GM19395 (cell line): Measurements from ENCODE around the gene DBX2.
"Not testable (repeated sequence)": the region's sequence is repeated elsewhere in the genome, so short reads cannot be mapped to it uniquely, and the experiment has no call there.

Experiments used
- ATAC-seq: cut with Tn5 transposase; IDR thresholded peaks from one replicate; pipeline ENCODE4 v1.9.1; 2021; ENCODE audit warnings: mild to moderate bottlenecking, moderate library complexity; ENCODE audit not compliant: unreplicated experiment

DBX2 gene

DNA sequence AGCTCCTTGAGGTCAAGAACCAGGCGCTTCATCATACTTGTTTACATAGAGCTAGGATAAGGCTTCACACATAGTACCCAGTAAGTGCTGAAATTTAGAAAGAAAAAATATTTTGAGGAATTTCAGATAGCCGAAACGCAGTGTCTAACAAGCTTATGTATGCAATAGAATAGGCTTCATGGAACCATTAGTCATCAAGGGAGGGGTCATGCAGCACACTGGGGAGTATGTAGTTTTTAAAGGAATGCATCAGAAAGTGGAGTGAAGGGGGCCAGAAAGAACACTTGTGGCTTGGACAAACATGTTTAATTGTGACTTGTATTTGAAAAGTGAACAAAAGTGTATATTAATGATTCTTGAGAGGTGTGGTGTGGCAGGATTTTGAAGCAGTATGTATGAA, 38.1 kb downstream of the DBX2 start:
- no peak for ATAC-seq

DNA sequence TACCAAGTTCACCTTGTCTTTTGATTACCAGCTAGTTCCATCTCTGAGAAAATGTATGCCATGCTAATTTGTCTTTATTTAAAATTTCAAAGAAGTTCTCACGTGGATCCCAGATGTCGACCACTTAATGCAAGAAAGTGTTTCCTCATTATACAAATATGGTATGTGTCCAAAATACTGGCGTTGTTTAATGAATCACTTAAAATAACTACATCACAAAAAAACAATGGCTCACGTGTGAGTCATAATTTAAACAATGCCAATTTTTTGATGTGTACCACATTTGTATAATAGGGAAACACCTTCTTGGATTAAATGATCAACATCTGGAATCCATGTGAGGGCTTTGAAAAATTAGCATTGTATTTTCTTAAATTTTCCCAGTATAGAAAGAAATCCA, 40.8 kb downstream of the DBX2 start:
- no peak for ATAC-seq

DNA sequence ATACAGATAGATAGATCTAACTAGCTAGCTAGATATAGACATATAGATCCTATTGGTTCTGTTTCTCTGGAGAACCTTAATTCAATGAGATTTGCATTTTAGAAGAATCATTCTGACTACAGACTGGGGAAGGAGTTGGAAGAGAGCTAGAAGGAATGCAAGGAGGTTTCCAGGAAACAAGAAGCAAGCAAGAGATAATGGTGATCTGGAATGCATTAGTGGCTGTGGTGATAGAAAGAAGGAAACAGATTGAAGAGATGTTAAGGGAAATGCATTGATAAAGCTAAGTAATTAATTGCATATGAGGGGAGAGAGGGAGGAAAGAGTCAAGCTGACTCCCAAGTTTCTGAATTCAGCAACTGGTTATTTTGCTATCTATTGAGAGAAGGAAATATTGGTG, 42.7 kb downstream of the DBX2 start:
- ATAC-seq, result no peak

DNA sequence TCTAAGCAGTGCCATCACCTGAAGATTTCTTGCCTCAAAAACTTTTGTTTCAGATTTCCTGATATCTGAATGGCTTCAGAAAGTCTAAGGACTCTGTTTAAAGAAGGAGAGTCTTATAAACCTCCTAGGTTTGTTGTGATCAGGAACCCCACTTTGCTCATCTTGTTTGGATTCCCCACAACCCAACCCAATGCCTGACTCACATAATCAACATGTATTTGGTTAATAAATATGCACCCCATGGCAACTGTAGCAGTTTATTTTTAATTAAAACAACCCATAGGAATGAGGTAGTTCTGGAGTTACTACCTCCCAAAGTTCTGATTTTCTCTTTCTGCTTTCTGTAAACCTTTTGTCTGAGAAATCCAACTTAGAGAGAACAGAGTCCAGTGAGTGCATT, 51.5 kb downstream of the DBX2 start:
- ATAC-seq, result no peak

DNA sequence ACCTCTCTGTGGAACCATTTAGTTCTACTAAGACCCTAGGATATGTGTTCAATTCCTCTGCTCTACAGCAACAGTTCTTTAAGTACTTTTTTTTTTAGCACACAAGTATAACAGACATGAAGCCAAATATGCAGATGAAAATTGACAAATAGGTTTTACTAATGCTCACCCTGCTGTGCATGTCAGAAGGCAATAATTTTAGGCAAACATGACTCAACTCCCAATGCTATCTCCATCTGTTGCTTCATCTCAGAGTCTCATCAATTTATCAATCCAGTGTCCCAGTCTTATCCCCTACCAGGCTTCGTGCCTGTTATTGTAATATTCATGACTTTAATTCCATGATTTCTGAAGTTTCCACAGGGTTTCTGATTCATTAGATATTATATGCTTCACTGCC, 57.7 kb downstream of the DBX2 start:
- ATAC-seq, result no peak

DNA sequence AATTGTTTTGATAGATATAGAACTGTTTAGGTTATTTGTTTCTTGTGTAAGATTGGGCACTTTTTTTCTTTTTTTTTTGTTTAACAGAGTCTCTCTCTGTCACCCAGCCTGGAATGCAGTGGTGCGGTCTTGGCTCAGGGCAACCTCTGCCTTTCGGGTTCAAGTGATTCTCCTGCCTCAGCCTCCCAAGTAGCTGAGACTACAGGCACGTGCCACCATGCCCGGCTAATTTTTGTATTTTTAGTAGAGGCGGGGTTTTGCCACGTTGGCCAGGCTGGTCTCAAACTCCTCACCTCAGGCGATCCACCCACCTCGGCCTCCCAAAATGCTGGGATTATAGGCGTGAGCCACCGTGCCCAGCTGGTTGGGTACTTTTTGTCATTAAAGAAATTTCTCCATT, 66.0 kb downstream of the DBX2 start:
- not testable (repeated sequence) for ATAC-seq

DNA sequence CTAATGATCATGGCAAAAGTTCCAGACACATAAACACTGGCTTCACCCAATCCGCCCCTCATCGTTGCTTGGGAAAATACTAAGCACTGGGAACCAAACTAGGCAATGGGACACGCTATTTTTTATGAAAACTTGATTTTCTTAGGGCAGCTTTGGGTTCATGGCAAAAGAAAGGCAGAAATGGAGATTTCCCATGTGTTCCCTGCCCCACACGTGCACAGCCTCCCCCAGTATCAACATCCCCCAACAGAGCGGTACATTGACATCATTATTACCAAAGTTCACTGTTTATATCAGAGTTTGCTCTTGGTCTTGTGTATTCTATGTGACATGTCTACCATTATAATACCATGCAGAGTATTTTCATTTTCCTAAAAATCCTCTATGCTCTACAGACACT, 71.0 kb downstream of the DBX2 start:
- no peak for ATAC-seq

DNA sequence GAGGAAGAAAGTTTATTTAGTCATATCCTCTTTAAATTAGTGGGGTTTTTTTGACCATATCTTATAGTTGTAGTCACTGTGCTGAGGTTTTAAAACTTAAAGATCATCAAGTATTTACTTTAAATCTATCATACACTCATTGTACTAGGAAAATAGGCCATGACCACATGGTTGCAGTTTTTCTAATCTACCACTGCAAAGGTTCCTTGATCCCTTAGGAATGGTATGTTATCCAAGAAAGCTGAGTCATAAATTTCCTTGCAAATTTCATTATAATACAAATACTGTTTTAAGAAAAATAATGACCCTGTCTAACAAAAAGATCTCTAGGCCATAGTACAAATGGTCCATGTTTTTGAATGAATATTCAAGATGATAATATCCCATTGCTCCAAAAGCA, 74.7 kb downstream of the DBX2 start:
- no peak for ATAC-seq

DNA sequence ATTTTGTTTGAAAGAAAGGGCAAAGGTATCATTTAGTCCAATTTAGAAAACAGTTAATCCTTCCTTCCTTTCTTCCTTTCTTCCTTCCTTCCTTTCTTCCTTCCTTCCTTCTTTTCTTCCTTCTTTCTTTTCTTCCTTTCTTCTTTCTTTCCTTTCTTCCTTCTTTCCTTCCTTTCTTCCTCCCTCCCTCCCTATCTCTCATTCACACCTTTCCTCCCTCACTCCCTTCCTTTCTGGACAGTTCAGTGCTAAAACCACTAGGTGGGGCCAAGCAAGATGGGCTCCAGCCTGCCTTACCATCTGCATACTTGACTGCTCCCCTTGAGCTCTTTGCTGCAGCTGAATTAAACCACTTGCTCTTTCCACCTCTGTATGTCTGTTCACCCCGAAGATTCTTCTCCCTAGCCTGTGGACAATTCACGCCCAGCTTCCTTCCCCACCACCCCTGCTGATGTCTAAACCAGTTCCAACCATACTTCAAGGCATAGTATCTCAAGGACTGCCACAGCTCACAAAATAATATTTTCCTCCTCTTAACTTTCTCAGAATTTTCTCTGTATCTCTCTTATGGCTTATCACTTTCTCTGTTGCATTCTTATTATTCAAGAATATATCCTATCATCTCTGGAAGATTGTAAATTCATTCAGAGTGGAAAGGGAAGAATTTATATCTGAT, 78.0 kb downstream of the DBX2 start:
- no peak for ATAC-seq

DNA sequence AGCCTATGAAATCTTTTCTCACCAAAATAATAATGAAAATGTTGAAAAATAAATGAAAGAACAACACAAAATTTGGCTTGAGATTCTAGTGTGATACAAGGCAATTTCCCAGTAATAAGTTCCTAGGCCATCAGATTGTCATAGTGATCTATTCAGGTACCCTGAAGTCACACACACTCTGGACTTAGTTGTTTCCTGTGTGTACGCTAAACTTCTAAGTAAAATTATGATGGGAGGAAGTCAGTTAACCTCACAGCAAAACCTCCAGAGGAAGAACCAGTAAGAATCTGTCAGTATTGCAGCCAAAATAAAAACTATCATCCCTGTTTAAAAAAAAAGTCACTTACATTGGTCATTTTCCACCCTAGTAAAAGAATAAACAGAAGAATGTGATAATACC, 81.9 kb downstream of the DBX2 start:
- no peak for ATAC-seq
